HepG2 (cell line): Measurements from ENCODE around the gene TNNT3. TPM values are rescaled to one million over a fixed set of nuclear protein-coding genes. Genes with fewer than 3 reads are reported as not detected.

Experiments
- ATAC-seq: fragments of 200-7000 bp; cut with Tn5 transposase; 3 replicates; pipeline ENCODE4 v1.9.1; 2020; ENCODE audit warnings: mild to moderate bottlenecking, moderate library complexity
- BruUV-seq: library from RNA; stranded (reverse); fragments of 400-500 nt; replicated peaks from 2 replicates; lab custom pipeline; 2021; lab: Mats Ljungman, UMichigan
- CTCF ChIA-PET: fragments of 300-600 bp; formaldehyde crosslinking; extraction: SDS; loops from one replicate; lab custom pipeline; 2021; ENCODE audit warnings: low total read pairs, inconsistent platforms, low intra/inter-chr PET ratio; lab: Yijun Ruan, JAX
- POLR2A ChIA-PET: fragments of 350-600 bp; sonication (Branson Sonifier 250); formaldehyde crosslinking; loops from one replicate; lab custom pipeline; 2020; ENCODE audit warnings: antibody characterized with exemption, inconsistent platforms; lab: Yijun Ruan, JAX
- DNase-seq: peaks from one replicate; pipeline ENCODE4 v3.0.0-alpha.2; 2015; ENCODE audit warnings: low spot score
- FAIRE-seq: peaks from 3 replicates; lab custom pipeline; 2011; peaks lifted over from hg19 to GRCh38; lab: Jason Lieb, UNC
- H2AFZ ChIP-seq: one replicate; pipeline ENCODE4 v1.6.1; 2011; ENCODE audit warnings: low read length, inconsistent platforms
- H3K27ac ChIP-seq: fragments of 300-600 bp; 3 replicates; pipeline ENCODE4 v1.8.0; 2011; ENCODE audit warnings: mixed run types, mild to moderate bottlenecking, mixed read lengths, low read length, inconsistent platforms; ENCODE audit not compliant: insufficient read depth; ENCODE audit errors: extremely low read length
- H3K27me3 ChIP-seq, 2 experiments: fragments of 200-600 bp in 1 of 2; 2 replicates in 1 of 2; 3 replicates in 1 of 2; pipeline versions ENCODE4 v1.6.0 to v1.8.0; 2011; ENCODE audit warnings: low read length in 2 of 2, mild to moderate bottlenecking in 2 of 2, moderate library complexity in 2 of 2, inconsistent platforms in 1 of 2; ENCODE audit not compliant: insufficient read depth in 2 of 2, control insufficient read depth in 1 of 2
- H3K36me3 ChIP-seq, 2 experiments: fragments of 200-600 bp in 1 of 2; replicated peaks in 1 of 2; 2 replicates in 1 of 2; 3 replicates in 1 of 2; pipeline versions ENCODE4 v1.5.1 to v1.8.0; 2011; ENCODE audit warnings: low read length in 2 of 2, inconsistent platforms in 1 of 2; ENCODE audit not compliant: insufficient read depth in 2 of 2, control insufficient read depth in 1 of 2
- H3K4me1 ChIP-seq: 2 replicates; pipeline ENCODE4 v1.5.1; 2012; ENCODE audit warnings: low read length, inconsistent platforms; ENCODE audit not compliant: insufficient read depth
- H3K4me2 ChIP-seq: 2 replicates; pipeline ENCODE4 v1.6.0; 2011; ENCODE audit warnings: low read depth, low read length, inconsistent platforms
- H3K4me3 ChIP-seq, 3 experiments: fragments of 200-600 bp in 1 of 3; sonication (generic), shearing (Covaris generic) in 1 of 3; replicated peaks in 1 of 3; 2 replicates each; pipeline ENCODE4 v1.5.1; 2011 to 2016; ENCODE audit warnings: low read length in 3 of 3, inconsistent platforms in 2 of 3, low read depth in 2 of 3, mild to moderate bottlenecking in 2 of 3, control low read depth in 1 of 3, mixed read lengths in 1 of 3; ENCODE audit not compliant: insufficient read depth in 1 of 3
- H3K79me2 ChIP-seq: one replicate; pipeline ENCODE4 v1.6.1; 2011; ENCODE audit warnings: low read length, inconsistent platforms; ENCODE audit not compliant: insufficient read depth
- H3K9ac ChIP-seq: 2 replicates; pipeline ENCODE4 v1.6.0; 2011; ENCODE audit warnings: mild to moderate bottlenecking, low read depth, low read length, inconsistent platforms; ENCODE audit not compliant: insufficient read depth
- H3K9me3 ChIP-seq: 2 replicates; pipeline ENCODE4 v1.5.1; 2012; ENCODE audit warnings: mild to moderate bottlenecking, low read length
- H4K20me1 ChIP-seq: 2 replicates; pipeline ENCODE4 v1.6.0; 2011; ENCODE audit warnings: inconsistent platforms, mild to moderate bottlenecking, low read length, moderate library complexity; ENCODE audit not compliant: insufficient read depth
- ATF4 ChIP-seq, 2 experiments: fragments of 450-650 bp in 1 of 2; sonication (generic) in 1 of 2; formaldehyde crosslinking; IDR thresholded peaks; 2 replicates each; pipeline versions ENCODE4 v1.5.0 to v1.8.0; 2020 to 2022; ENCODE audit warnings: mild to moderate bottlenecking in 1 of 2, missing genetic modification reagents in 1 of 2
- FOXO1 ChIP-seq: sonication (generic); formaldehyde crosslinking; IDR thresholded peaks from 2 replicates; pipeline ENCODE4 v1.4.0; 2020; ENCODE audit warnings: missing genetic modification reagents
- GTF3A ChIP-seq: sonication (generic); formaldehyde crosslinking; conservative IDR thresholded peaks from 2 replicates; pipeline ENCODE4 v1.4.0; 2020; ENCODE audit warnings: mild to moderate bottlenecking, missing genetic modification reagents
- HNF1B ChIP-seq: sonication (generic); formaldehyde crosslinking; IDR thresholded peaks from 2 replicates; pipeline ENCODE4 v1.5.1; 2020; ENCODE audit warnings: mild to moderate bottlenecking, moderate library complexity, missing genetic modification reagents
- MEIS2 ChIP-seq: sonication (generic); formaldehyde crosslinking; IDR thresholded peaks from 2 replicates; pipeline ENCODE4 v1.9.0; 2021; ENCODE audit warnings: mild to moderate bottlenecking, missing genetic modification reagents
- MXD4 ChIP-seq: IDR thresholded peaks from 2 replicates; pipeline ENCODE4 v1.6.1; 2016; ENCODE audit warnings: mild to moderate bottlenecking, missing biosample characterization, missing genetic modification reagents
- NFIC ChIP-seq: IDR thresholded peaks from 2 replicates; pipeline ENCODE4 v1.6.1; 2012; ENCODE audit warnings: mild to moderate bottlenecking, low read length, inconsistent platforms
- NR3C1 ChIP-seq: sonication (generic); formaldehyde crosslinking; IDR thresholded peaks from 2 replicates; pipeline ENCODE4 v1.4.0; 2020; ENCODE audit warnings: missing genetic modification reagents
- RFXANK ChIP-seq: IDR thresholded peaks from 2 replicates; pipeline ENCODE4 v1.6.1; 2016
- RORA ChIP-seq: sonication (generic); formaldehyde crosslinking; IDR thresholded peaks from 2 replicates; pipeline ENCODE4 v1.5.0; 2020; ENCODE audit warnings: mild to moderate bottlenecking, missing genetic modification reagents, moderate library complexity
- SMARCE1 ChIP-seq: fragments of 450-650 bp; IDR thresholded peaks from 2 replicates; pipeline ENCODE4 v1.6.1; 2017; ENCODE audit warnings: borderline replicate concordance
- ZNF121 ChIP-seq: sonication (generic); formaldehyde crosslinking; IDR thresholded peaks from 2 replicates; pipeline ENCODE4 v1.5.0; 2020; ENCODE audit warnings: mild to moderate bottlenecking, missing genetic modification reagents
- ZNF552 ChIP-seq: sonication (generic); formaldehyde crosslinking; IDR thresholded peaks from 2 replicates; pipeline ENCODE4 v1.9.0; 2022; ENCODE audit warnings: missing genetic modification reagents, mild to moderate bottlenecking, borderline replicate concordance
- ZNF567 ChIP-seq: sonication (generic); formaldehyde crosslinking; IDR thresholded peaks from 2 replicates; pipeline ENCODE4 v1.8.1; 2023; ENCODE audit warnings: mild to moderate bottlenecking, missing genetic modification reagents, borderline replicate concordance
- ZNF580 ChIP-seq: IDR thresholded peaks from 2 replicates; pipeline ENCODE4 v1.6.1; 2016; ENCODE audit warnings: low read depth, borderline replicate concordance
- WGBS: methylation state at CpG from one replicate; pipeline ENCODE4 v1.1.6; 2017; ENCODE audit warnings: low lambda C conversion rate; 5-methylcytosine and 5-hydroxymethylcytosine counted together
- in situ Hi-C: cut with HindIII; loops from 2 replicates; pipeline ENCODE4 v1.10.0; 2017; ENCODE audit warnings: low pct_unique_long_range_greater_than_20kb; ENCODE audit not compliant: extremely low pct_ligation_motif_present
- intact Hi-C: fragments of 100-400 bp; cut with micrococcal nuclease; formaldehyde crosslinking; loops from one replicate; pipeline ENCODE4 v1.10.0; 2022; ENCODE audit not compliant: unreplicated experiment
- polyA plus RNA-seq, 8 experiments: library from polyadenylated mRNA; depleted of rRNA in 3 of 8; stranded (reverse) in 7 of 8; unstranded in 1 of 8; fragments of >200 nt; fragmentation: Illumina TruSeq in 4 of 8; extraction: Trizol in 4 of 8; gene quantifications; 2 replicates each; pipeline versions ENCODE4 v1.2.1 to v1.2.3, GENCODE V29; 2011 to 2016; ENCODE audit warnings: low read depth in 4 of 8, missing spikeins in 1 of 8, mixed read lengths in 1 of 8; ENCODE audit not compliant: insufficient read depth in 1 of 8
- total RNA-seq, 5 experiments: library from RNA; depleted of rRNA; stranded (reverse); fragments of >200 nt; fragmentation: Illumina TruSeq; extraction: Trizol; gene quantifications; 2 replicates each; pipeline ENCODE4 v1.2.3, GENCODE V29; 2016; ENCODE audit warnings: low read depth in 1 of 5

The TNNT3 gene
- total and polyA plus RNA-seq, 2 of the 13 experiments (the other 11 are each of a cell fraction or from before 2014, with no cell fraction given), result not detected

- 30% methylated on average over 8 of the region's 14 CpGs for WGBS
- CTCF ChIA-PET, result no interaction called here
- no TSS peak for BruUV-seq
- H3K27me3 ChIP-seq, result peaks cover 31 to 85% of the 10 kb centered on the region in 2 experiments
- H3K79me2 ChIP-seq, result no peaks in the 10 kb centered on the region
- no peak for ATAC-seq
- H3K4me1 ChIP-seq, result no peaks in the 10 kb centered on the region
- in situ Hi-C loops, result no loop called here
- TF ChIP-seq RFXANK (CRISPR knock-in tag) (no peak), ZNF580 (no peak)
- no peaks in the 10 kb centered on the region for H3K36me3 ChIP-seq
- H2AFZ ChIP-seq, result no peak overlapping the region
- intact Hi-C loops, result no loop called here
- no peak for DNase-seq
- H3K9me3 ChIP-seq, result no peaks in the 10 kb centered on the region
- H4K20me1 ChIP-seq, result no peaks in the 10 kb centered on the region
- POLR2A ChIA-PET, result interaction anchor here (0.6 kb wide), 1 partner anchor 236 kb away, joined by 3 read pairs; no protein-coding TSS in a partner anchor
- no peak for FAIRE-seq
- H3K9ac ChIP-seq, result no peak overlapping the region
- H3K27ac ChIP-seq, result no peak overlapping the region
- H3K4me3 ChIP-seq, result no peak overlapping the region
- no peak overlapping the region for H3K4me2 ChIP-seq
These were observed 3.1 kb downstream of the TNNT3 start for GRCh38 chr11:1922481-1923081.

- H3K9ac ChIP-seq, result no peak overlapping the region
- in situ Hi-C loops, result no loop called here
- no peaks in the 10 kb centered on the region for H3K9me3 ChIP-seq
- no peaks in the 10 kb centered on the region for H3K79me2 ChIP-seq
- no peak overlapping the region for H3K4me3 ChIP-seq
- no peak for ATAC-seq
- BruUV-seq, result no TSS peak
- no peaks in the 10 kb centered on the region for H3K36me3 ChIP-seq
- H3K27ac ChIP-seq, result no peak overlapping the region
- CTCF ChIA-PET, result no interaction called here
- H4K20me1 ChIP-seq, result no peaks in the 10 kb centered on the region
- no peak for FAIRE-seq
- DNase-seq, result no peak
- TF ChIP-seq SMARCE1 (no peak), HNF1B (CRISPR knock-in tag) (no peak), NR3C1 (CRISPR knock-in tag) (no peak), RORA (CRISPR knock-in tag) (no peak), MEIS2 (CRISPR knock-in tag) (no peak), ATF4 (CRISPR knock-in tag; IDR thresholded peaks at IDR 0.05) (no peak), GTF3A (CRISPR knock-in tag) (no peak), MXD4 (no peak), NFIC (no peak), ZNF552 (CRISPR knock-in tag) (no peak), ZNF567 (CRISPR knock-in tag) (no peak), ZNF121 (no peak), FOXO1 (CRISPR knock-in tag) (no peak)
- TF ChIP-seq, all 625 proteins: peak for 0
- Histone ChIP-seq H3K4me1 (no peaks in the 10 kb centered on the region), H3K4me2 (no peak overlapping the region), H3K27me3 (peaks cover 31 to 88% of the 10 kb centered on the region in 2 experiments), H2AFZ (no peak overlapping the region)
- intact Hi-C loops, result no loop called here
- WGBS, result 10% methylated on average over 18 of the region's 22 CpGs
- POLR2A ChIA-PET, result no interaction called here
These were observed 3.9 kb downstream of the TNNT3 start for GRCh38 chr11:1923201-1923956.
